Ovary (tissue), 3 donors: ENCODE results near the gene PLEKHJ1.

Experiments used
- CTCF ChIP-seq, 3 donors: fragments of 450-650 bp in 2 of 3; fragments of 200-600 bp in 1 of 3; IDR thresholded peaks; one replicate each; pipeline versions ENCODE4 v1.5.1 to v1.8.0; 2016 to 2022; ENCODE audit warnings: antibody characterized with exemption in 3 of 3, mild to moderate bottlenecking in 1 of 3
- EP300 ChIP-seq: sonication (generic); formaldehyde crosslinking; IDR thresholded peaks from one replicate; pipeline ENCODE4 v1.6.1; 2017; ENCODE audit warnings: antibody characterized with exemption
- POLR2A ChIP-seq: fragments of 450-650 bp; IDR thresholded peaks from one replicate; pipeline ENCODE4 v1.6.1; 2017; ENCODE audit warnings: antibody characterized with exemption, mild to moderate bottlenecking, moderate library complexity
- donor health status: DM: no; HTN: no; CAD: no.

- no peak for TF ChIP-seq CTCF (IDR thresholded peaks at IDR 0.05)
- no peak for TF ChIP-seq POLR2A
- TF ChIP-seq EP300 = no peak
Measured at GRCh38 chr19:2224754-2225349, 11.3 kb downstream of the PLEKHJ1 start.
